Measurements from ENCODE around the gene PDE9A. TPM values are rescaled to one million over a fixed set of nuclear protein-coding genes. Genes with fewer than 3 reads are reported as not detected.
"Not testable (repeated sequence)": the region's sequence is repeated elsewhere in the genome, so short reads cannot be mapped to it uniquely, and the experiment has no call there.

PDE9A gene
- total RNA-seq, 1 donor from 2014 or later = 27.4 TPM

DNA sequence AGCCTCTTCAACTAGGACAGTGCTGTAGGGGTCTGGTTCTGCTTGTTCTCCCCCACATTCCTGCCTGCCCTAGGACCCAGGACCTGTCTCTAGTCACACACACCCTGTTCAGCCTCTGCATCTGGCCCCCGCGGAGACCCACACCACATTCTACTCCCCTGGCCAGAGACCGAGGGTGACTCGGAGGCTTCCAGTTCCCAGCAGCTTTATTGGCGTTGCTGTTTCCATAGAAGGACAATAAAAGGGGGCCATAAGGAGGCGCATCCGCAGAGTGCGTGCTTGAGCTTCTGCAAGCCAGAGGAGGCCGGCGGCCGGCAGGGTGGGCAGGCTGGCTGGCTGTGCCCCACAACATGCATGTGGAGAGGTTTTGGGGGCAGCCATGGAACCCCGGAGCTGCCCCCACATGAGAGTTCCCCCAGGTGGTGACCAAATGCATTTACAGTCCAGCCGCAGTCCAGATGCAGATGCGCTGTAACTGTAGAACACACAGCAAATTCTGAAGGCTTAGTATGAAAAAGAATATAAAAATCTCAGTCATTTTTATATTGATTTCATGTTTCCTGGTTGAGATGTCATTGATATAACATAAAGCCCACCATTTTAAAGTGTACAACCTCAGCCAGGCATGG is 52.4 kb downstream of the PDE9A start:
- DNase-seq (ENCODE audit: low spot score in 2 of 2, unreplicated experiment in 2 of 2) = no peak
- Mint-ChIP-seq H3K27me3 (ENCODE audit: low read depth) (no peaks in the 10 kb centered on the region), H3K9me3 (peaks cover 14% of the 10 kb centered on the region), H3K27ac (peak overlapping the region; percentile 2), H3K4me3 (no peak overlapping the region), H3K4me1 (peaks cover 12% of the 10 kb centered on the region), H3K36me3 (peaks cover 30% of the 10 kb centered on the region)
- TF ChIP-seq, protein P1, sequence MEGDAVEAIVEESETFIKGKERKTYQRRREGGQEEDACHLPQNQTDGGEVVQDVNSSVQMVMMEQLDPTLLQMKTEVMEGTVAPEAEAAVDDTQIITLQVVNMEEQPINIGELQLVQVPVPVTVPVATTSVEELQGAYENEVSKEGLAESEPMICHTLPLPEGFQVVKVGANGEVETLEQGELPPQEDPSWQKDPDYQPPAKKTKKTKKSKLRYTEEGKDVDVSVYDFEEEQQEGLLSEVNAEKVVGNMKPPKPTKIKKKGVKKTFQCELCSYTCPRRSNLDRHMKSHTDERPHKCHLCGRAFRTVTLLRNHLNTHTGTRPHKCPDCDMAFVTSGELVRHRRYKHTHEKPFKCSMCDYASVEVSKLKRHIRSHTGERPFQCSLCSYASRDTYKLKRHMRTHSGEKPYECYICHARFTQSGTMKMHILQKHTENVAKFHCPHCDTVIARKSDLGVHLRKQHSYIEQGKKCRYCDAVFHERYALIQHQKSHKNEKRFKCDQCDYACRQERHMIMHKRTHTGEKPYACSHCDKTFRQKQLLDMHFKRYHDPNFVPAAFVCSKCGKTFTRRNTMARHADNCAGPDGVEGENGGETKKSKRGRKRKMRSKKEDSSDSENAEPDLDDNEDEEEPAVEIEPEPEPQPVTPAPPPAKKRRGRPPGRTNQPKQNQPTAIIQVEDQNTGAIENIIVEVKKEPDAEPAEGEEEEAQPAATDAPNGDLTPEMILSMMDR (IDR thresholded peaks at IDR 0.05; ENCODE audit: unreplicated experiment) = no peak

DNA sequence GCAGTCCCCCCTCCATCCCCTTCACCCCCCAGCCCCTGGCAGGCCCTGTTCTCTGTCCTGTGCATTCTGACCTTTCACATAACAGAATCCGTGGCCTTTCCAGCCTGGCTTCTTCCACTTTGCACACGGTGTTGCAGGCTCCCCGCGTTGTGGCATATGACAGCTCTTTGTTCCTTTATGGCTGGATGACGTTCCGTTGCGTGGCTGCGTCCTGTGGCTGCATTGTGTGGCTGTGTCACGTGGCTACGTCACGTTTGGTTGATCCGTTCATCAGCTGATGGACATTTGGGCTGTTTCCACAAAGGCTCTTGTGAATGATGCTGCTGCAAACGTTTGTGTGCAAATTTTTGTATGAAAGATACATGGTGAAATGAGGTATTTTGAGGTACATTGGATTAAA is 53.3 kb downstream of the PDE9A start:
- Mint-ChIP-seq H3K4me1 (peaks cover 12% of the 10 kb centered on the region), H3K27ac (no peak overlapping the region), H3K4me3 (no peak overlapping the region), H3K27me3 (ENCODE audit: low read depth) (no peaks in the 10 kb centered on the region), H3K9me3 (peaks cover 7% of the 10 kb centered on the region), H3K36me3 (peaks cover 21% of the 10 kb centered on the region)
- no peak for DNase-seq (ENCODE audit: low spot score in 2 of 2, unreplicated experiment in 2 of 2)
- TF ChIP-seq, protein P1 (IDR thresholded peaks at IDR 0.05; ENCODE audit: unreplicated experiment) = no peak

DNA sequence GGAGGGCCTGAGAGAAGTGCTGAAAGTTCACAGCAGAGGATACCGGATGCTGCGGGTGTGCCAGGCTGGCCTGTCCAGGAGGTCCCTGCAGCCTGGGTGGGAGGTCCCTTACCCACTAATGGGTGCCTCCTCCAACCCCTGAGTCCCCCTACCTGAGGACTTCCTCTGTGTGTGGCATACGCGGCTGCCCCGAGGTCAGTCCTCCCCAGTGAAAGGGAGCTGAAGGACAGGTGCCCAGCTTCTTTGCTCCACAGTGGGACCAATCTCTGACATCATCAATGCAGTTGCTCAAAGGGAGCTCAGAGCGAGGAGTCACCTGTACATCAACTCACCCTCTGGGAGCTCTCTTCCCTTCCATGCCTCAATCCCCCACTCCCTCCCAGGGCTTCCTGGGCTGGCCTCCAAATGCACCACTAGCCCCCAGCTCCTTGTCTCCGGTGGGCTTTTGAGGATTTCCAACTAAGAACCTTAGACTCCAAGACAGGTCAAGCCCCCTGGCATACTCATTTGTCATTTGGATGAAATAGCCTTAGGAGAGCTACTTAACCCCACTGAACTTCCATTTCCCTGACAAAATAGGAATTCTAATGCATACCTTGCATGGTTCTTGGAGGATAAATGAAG is 53.9 kb downstream of the PDE9A start:
- Mint-ChIP-seq H3K4me1 (peaks cover 12% of the 10 kb centered on the region), H3K4me3 (no peak overlapping the region), H3K27me3 (ENCODE audit: low read depth) (no peaks in the 10 kb centered on the region), H3K27ac (no peak overlapping the region), H3K9me3 (peaks cover 1% of the 10 kb centered on the region), H3K36me3 (peaks cover 15% of the 10 kb centered on the region)
- DNase-seq (ENCODE audit: low spot score in 2 of 2, unreplicated experiment in 2 of 2) = no peak
- TF ChIP-seq, protein P1 (IDR thresholded peaks at IDR 0.05; ENCODE audit: unreplicated experiment) = no peak

DNA sequence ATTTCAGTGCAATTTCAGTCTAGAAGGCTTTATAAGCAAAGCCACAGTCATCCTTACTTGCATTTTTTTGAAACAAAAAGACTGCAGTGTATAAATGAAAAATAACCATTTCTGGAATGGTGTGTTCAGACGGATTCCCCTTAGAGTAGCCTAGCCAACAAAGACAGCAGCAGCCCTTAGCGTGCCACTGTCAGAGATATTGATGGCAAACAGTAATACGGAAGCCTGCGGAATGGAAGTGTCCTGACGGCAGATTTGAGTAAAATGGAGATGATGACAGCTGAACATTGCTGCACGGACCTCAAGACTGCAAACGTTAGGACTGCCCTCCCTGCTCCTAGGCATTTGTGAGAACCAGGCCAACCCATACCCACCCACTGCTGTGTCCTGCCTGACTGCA is 54.7 kb downstream of the PDE9A start:
- peak overlapping the region; percentile 47 for H3K27ac Mint-ChIP-seq
- peaks cover 12% of the 10 kb centered on the region for H3K4me1 Mint-ChIP-seq

DNA sequence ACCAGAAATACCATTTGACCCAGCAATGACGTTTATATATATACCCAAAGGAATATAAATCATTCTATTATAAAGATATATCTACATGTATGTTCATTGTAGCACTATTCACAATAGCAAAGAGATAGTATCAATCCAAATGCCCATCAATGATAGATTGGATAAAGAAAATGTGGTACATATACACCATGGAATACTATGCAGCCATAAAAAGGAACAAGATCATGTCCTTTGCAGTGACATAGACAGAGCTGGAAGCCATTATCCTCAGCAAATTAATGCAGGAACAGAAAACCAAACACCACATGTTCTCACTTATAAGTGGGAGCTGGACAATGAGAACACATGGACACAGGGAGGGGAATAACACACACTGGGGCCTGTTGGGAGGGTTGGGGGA is 55.5 kb downstream of the PDE9A start:
- DNase-seq (ENCODE audit: low spot score in 2 of 2, unreplicated experiment in 2 of 2); H3K36me3 Mint-ChIP-seq; H3K4me3 Mint-ChIP-seq; H3K9me3 Mint-ChIP-seq; H3K27me3 Mint-ChIP-seq (ENCODE audit: low read depth); H3K27ac Mint-ChIP-seq: not testable (repeated sequence)
- peaks cover 12% of the 10 kb centered on the region for H3K4me1 Mint-ChIP-seq

More for the DNA sequence above, 54.7 kb downstream of the PDE9A start:
- no peak overlapping the region for H3K4me3 Mint-ChIP-seq
- H3K36me3 Mint-ChIP-seq = peaks cover 8% of the 10 kb centered on the region
- no peaks in the 10 kb centered on the region for H3K27me3 Mint-ChIP-seq (ENCODE audit: low read depth)
- TF ChIP-seq, protein P1 (IDR thresholded peaks at IDR 0.05; ENCODE audit: unreplicated experiment) = no peak
- DNase-seq (ENCODE audit: low spot score in 2 of 2, unreplicated experiment in 2 of 2) = no peak
- H3K9me3 Mint-ChIP-seq = no peaks in the 10 kb centered on the region

DNA sequence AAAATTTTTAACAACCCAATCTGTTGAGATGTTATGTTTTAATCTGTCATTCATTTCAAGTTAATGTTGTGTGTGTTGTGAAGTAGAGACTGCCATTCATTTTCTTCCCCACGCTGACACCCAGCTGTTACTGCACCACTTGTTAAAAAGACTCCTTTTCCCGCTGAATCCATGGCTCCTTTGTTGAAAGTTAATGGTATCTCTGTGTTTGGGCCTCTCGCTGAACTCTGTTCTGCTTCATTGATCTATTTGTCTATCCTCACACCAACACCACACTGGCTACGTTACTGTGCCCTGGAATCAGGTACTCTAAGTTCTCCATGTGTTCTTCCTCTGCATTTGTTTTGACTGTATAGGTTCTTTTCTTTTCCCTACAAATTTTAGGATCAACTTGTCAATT is 58.2 kb downstream of the PDE9A start:
- H3K27ac Mint-ChIP-seq = no peak overlapping the region

DNA sequence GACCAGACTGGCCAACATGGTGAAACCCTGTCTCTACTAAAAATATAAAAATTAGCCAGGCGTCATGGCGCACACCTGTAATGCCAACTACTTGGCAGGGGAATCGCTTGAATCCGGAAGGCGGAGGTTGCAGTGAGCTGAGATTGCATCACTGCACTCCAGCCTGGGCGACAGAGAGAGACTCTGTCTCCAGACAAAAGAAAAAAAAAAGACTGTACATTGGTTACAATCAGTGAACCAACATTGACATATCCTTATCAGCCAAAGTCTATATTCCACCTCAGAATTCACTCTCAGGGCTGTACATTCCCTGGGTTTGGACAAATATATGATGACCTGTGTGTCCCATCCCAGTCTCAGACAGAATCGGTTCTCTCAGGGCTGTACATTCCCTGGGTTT is 62.0 kb downstream of the PDE9A start:
- H3K36me3 Mint-ChIP-seq; DNase-seq (ENCODE audit: low spot score in 2 of 2, unreplicated experiment in 2 of 2); H3K9me3 Mint-ChIP-seq; H3K27me3 Mint-ChIP-seq (ENCODE audit: low read depth); H3K4me3 Mint-ChIP-seq; H3K4me1 Mint-ChIP-seq: not testable (repeated sequence)
- peak overlapping the region; percentile 21 for H3K27ac Mint-ChIP-seq

More for the DNA sequence above, 58.2 kb downstream of the PDE9A start:
- peaks cover 12% of the 10 kb centered on the region for H3K4me1 Mint-ChIP-seq
- peaks cover 2% of the 10 kb centered on the region for H3K36me3 Mint-ChIP-seq
- no peaks in the 10 kb centered on the region for H3K27me3 Mint-ChIP-seq (ENCODE audit: low read depth)
- no peaks in the 10 kb centered on the region for H3K9me3 Mint-ChIP-seq
- TF ChIP-seq, protein P1 (IDR thresholded peaks at IDR 0.05; ENCODE audit: unreplicated experiment) = no peak
- H3K4me3 Mint-ChIP-seq = no peak overlapping the region
- no peak for DNase-seq (ENCODE audit: low spot score in 2 of 2, unreplicated experiment in 2 of 2)

Measured in mesothelial cell of epicardium (in vitro differentiated cells).